GM12873 (cell line): Measurements from ENCODE around the gene AMPH.

Experiments
- TF ChIP-seq, protein P1 (sequence below): IDR thresholded peaks from 2 replicates; pipeline ENCODE4 v1.5.1; 2012; ENCODE audit warnings: low read depth, mild to moderate bottlenecking, moderate library complexity, low read length, control low read depth; ENCODE audit not compliant: insufficient read depth; ENCODE audit errors: missing control alignments

Gene AMPH

DNA sequence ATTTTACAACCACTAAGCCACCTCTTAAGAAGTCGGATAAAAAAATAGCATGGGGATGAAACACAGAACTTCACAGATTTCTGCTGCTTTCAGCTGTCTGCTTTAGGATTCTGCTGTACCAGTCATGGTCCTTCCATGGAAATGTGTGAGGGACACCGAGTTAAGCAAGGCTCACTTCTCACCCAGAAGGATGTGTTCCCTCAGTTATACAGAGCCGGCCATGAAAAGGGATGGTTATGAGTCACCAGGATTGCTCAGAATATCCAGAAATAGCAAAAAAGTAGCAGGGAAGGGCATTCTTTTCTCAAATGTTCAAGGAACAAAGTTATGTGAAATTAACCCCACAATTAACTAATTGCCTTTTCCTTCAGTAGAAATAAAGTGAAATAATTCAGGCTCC is 124.4 kb downstream of the AMPH start:
- TF ChIP-seq, protein P1, sequence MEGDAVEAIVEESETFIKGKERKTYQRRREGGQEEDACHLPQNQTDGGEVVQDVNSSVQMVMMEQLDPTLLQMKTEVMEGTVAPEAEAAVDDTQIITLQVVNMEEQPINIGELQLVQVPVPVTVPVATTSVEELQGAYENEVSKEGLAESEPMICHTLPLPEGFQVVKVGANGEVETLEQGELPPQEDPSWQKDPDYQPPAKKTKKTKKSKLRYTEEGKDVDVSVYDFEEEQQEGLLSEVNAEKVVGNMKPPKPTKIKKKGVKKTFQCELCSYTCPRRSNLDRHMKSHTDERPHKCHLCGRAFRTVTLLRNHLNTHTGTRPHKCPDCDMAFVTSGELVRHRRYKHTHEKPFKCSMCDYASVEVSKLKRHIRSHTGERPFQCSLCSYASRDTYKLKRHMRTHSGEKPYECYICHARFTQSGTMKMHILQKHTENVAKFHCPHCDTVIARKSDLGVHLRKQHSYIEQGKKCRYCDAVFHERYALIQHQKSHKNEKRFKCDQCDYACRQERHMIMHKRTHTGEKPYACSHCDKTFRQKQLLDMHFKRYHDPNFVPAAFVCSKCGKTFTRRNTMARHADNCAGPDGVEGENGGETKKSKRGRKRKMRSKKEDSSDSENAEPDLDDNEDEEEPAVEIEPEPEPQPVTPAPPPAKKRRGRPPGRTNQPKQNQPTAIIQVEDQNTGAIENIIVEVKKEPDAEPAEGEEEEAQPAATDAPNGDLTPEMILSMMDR, result no peak

DNA sequence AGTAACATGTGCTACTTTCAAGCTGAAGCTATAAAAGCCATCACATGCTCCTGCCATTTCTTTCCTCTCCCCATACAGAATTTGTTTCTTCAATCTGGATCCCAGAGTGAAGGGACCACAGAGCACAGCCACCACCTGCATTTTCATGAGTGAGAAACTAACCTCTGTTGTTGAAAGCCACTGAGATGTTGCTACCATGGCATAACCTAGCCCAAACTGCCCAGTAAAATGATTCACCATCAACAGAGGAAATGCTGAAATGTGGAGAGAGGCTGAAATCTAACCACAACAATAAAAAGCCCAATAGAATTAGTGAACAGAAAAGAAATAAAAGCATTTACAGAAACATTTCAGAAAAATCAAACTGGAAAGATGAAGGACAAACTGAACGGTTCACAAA is 125.2 kb downstream of the AMPH start:
- TF ChIP-seq, protein P1, result no peak

- TF ChIP-seq, protein P1, result no peak
Observed at GRCh38 chr7:38504684-38505083, 126.5 kb downstream of the AMPH start.

GRCh38 chr7:38502848-38503247 is 128.3 kb downstream of the AMPH start:
- TF ChIP-seq, protein P1, result no peak

DNA sequence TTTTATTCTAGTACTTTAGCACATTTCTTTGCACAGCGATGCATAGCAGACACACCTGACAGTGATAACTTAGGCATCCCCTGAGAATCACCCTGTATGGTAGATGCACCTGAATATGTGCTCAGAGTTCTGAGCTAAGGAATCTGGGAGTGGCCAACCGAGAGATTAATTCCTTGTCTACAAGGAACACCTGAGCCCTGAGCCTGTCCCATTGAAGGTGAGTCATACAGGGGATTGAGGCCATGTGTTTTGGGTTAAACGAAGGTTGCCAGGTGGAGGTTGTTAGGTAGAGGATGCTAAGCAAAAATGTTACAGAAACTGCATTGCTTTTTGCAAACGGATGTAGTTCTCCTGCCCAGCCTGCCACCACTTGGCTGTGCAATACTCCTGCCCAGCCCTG is 128.9 kb downstream of the AMPH start:
- TF ChIP-seq, protein P1, result no peak

- TF ChIP-seq, protein P1, result no peak
Observed at GRCh38 chr7:38492010-38492409, 139.2 kb downstream of the AMPH start.

DNA sequence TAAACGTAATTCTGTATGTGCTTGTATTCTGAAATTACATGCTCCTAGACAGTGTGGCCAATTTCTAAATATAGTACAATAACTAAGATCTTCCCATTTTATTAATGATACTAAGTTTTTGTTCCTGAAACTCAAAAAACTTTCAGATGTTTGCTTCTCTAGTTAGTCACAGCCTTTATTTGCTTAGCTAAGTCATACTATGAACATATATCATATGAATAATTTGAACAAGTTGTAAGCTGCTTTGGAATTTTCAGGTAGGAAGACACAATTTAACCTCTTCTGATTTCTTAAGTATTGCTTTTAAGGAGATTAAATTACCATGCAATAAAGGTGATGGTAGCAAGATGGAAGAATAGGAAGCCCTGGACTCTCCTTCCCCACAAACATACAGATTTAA is 148.7 kb downstream of the AMPH start:
- TF ChIP-seq, protein P1, result no peak
